Measurements from ENCODE around the gene PDIA4. TPM values are rescaled to one million over a fixed set of nuclear protein-coding genes. Genes with fewer than 3 reads are reported as not detected.
A peak's percentile ranks its signal among the peaks of the same experiment; 100 is the strongest.

Gene PDIA4
- total RNA-seq, 2 experiments from 2014 or later: 72.6 to 75.7 TPM

DNA sequence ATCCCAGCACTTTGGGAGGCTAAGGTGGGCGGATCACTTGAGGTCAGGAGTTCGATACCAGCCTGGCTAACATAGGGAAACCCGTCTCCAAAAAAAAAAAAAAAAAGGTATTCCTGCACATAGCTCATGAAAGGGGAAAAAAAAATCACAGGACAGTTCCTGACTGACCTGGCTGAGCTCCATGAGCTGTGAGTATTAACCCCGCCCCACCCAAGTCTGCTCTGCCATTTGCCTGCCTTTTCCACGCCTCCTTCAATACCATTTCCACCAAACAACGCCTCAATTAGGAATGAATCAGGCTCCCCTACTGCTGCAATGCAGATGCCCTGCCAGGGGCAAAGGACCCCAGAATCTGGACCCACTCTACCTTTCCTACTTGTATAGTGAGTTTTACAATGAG lies 55.0 kb downstream of the PDIA4 start:
- H3K4me1 Mint-ChIP-seq (ENCODE audit: low read depth): no peaks in the 10 kb centered on the region
- H3K9me3 Mint-ChIP-seq: no peaks in the 10 kb centered on the region
- intact Hi-C loops (cut with micrococcal nuclease): no loop called here
- H3K27ac Mint-ChIP-seq: no peak overlapping the region
- no peak overlapping the region for H3K4me3 Mint-ChIP-seq
- no peaks in the 10 kb centered on the region for H3K27me3 Mint-ChIP-seq
- no peaks in the 10 kb centered on the region for H3K36me3 Mint-ChIP-seq (ENCODE audit: low read depth)
- no peak for DNase-seq
- no peak for ATAC-seq
- CTCF ChIA-PET: interaction anchor here (1.2 to 2.6 kb wide), 2 partner anchors 10 to 32 kb away, joined by 3 to 7 read pairs; no protein-coding TSS in a partner anchor
- TF ChIP-seq, protein P1, sequence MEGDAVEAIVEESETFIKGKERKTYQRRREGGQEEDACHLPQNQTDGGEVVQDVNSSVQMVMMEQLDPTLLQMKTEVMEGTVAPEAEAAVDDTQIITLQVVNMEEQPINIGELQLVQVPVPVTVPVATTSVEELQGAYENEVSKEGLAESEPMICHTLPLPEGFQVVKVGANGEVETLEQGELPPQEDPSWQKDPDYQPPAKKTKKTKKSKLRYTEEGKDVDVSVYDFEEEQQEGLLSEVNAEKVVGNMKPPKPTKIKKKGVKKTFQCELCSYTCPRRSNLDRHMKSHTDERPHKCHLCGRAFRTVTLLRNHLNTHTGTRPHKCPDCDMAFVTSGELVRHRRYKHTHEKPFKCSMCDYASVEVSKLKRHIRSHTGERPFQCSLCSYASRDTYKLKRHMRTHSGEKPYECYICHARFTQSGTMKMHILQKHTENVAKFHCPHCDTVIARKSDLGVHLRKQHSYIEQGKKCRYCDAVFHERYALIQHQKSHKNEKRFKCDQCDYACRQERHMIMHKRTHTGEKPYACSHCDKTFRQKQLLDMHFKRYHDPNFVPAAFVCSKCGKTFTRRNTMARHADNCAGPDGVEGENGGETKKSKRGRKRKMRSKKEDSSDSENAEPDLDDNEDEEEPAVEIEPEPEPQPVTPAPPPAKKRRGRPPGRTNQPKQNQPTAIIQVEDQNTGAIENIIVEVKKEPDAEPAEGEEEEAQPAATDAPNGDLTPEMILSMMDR (IDR thresholded peaks at IDR 0.05): no peak
- POLR2A ChIA-PET: no interaction called here

DNA sequence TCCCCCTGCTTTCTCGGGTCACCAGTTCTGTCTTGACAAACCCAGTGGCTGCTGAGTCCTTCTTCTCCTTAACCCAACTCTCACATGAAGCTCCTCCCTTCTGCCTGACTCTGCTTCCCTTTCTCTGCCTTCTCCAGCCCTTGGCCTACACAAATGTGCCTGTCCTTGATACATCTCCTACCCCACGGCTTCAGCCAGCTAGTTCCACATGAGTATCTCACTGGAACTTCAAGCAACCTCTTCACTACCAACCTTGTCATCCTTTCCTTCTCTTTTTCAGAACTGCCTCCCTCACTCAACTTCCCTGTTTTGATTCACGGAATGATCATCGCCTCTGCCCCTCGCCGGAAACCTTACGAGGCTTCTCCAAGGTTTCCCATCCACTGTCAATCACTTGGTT lies 55.9 kb downstream of the PDIA4 start:
- ATAC-seq (no peak), DNase-seq (no peak)
- Mint-ChIP-seq H3K27me3 (no peaks in the 10 kb centered on the region), H3K27ac (no peak overlapping the region), H3K9me3 (no peaks in the 10 kb centered on the region), H3K4me1 (ENCODE audit: low read depth) (no peaks in the 10 kb centered on the region), H3K4me3 (no peak overlapping the region), H3K36me3 (ENCODE audit: low read depth) (no peaks in the 10 kb centered on the region)
- TF ChIP-seq, protein P1 (IDR thresholded peaks at IDR 0.05): no peak
- POLR2A ChIA-PET: no interaction called here
- CTCF ChIA-PET: no interaction called here
- intact Hi-C loops (cut with micrococcal nuclease): no loop called here

- ChIA-PET POLR2A (no interaction called here), CTCF (interaction anchor here (0.8 to 3.1 kb wide), 8 partner anchors 8 to 463 kb away, joined by 3 to 23 read pairs (median 4); no protein-coding TSS in a partner anchor)
- intact Hi-C loops (cut with micrococcal nuclease): loop anchor here (10.0 kb wide), 1 partner anchor 163 kb away; no protein-coding TSS in a partner anchor
- Mint-ChIP-seq H3K4me3 (no peak overlapping the region), H3K27ac (no peak overlapping the region), H3K4me1 (ENCODE audit: low read depth) (peaks cover 24% of the 10 kb centered on the region), H3K36me3 (ENCODE audit: low read depth) (no peaks in the 10 kb centered on the region), H3K9me3 (no peaks in the 10 kb centered on the region), H3K27me3 (no peaks in the 10 kb centered on the region)
- DNase-seq: no peak
- TF ChIP-seq, protein P1 (IDR thresholded peaks at IDR 0.05): no peak
- ATAC-seq: no peak
Measured at GRCh38 chr7:148967602-148968001, 60.7 kb downstream of the PDIA4 start.

DNA sequence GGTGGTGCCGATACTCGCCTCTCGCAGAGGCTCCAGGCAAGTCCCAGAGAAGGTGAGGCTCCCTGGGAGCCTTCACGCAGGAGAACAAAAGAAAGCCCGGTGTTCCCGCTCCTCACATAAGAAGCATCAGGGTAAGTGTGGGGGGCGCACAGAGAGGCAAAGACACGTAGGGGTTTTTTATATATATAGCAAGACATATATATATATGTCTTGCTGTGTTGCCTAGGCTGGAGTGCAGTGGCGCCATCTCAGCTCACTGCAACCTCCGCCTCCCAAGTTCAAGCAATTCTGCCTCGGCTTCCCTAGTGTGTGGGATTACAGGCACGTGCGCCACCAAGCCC lies 61.3 kb downstream of the PDIA4 start:
- Mint-ChIP-seq H3K36me3 (ENCODE audit: low read depth) (no peaks in the 10 kb centered on the region), H3K27me3 (no peaks in the 10 kb centered on the region), H3K4me3 (peak overlapping the region; percentile 69), H3K9me3 (no peaks in the 10 kb centered on the region), H3K27ac (no peak overlapping the region), H3K4me1 (ENCODE audit: low read depth) (peaks cover 29% of the 10 kb centered on the region)
- TF ChIP-seq, protein P1 (IDR thresholded peaks at IDR 0.05): peak; percentile 38
- DNase-seq (no peak), ATAC-seq (no peak)
- ChIA-PET POLR2A (no interaction called here), CTCF (interaction anchor here (1.0 to 3.1 kb wide), 17 partner anchors 9 to 464 kb away, joined by 3 to 23 read pairs (median 5); no protein-coding TSS in a partner anchor)
- intact Hi-C loops (cut with micrococcal nuclease): loop anchor here (10.0 kb wide), 1 partner anchor 162 kb away; no protein-coding TSS in a partner anchor

GRCh38 chr7:148964483-148965267 lies 63.6 kb downstream of the PDIA4 start:
- peak; percentile 34 for DNase-seq
- TF ChIP-seq, protein P1 (IDR thresholded peaks at IDR 0.05): no peak
- Mint-ChIP-seq H3K4me3 (peak overlapping the region; percentile 76), H3K9me3 (no peaks in the 10 kb centered on the region), H3K27me3 (no peaks in the 10 kb centered on the region), H3K27ac (no peak overlapping the region), H3K36me3 (ENCODE audit: low read depth) (no peaks in the 10 kb centered on the region), H3K4me1 (ENCODE audit: low read depth) (peaks cover 29% of the 10 kb centered on the region)
- ChIA-PET CTCF (interaction anchor here (1.1 to 4.4 kb wide), 10 partner anchors 10 to 390 kb away, joined by 3 to 35 read pairs (median 6); partner anchors contain the start of gene ZNF398), POLR2A (interaction anchor here (0.6 to 2.1 kb wide), 3 partner anchors 11 to 194 kb away, joined by 3 to 10 read pairs (median 9); partner anchors contain the start of gene EZH2)
- ATAC-seq: no peak
- intact Hi-C loops (cut with micrococcal nuclease): loop anchor here (5.0 to 10.0 kb wide), 2 partner anchors 82 to 160 kb away; partner anchors contain the start of gene EZH2
